Spleen (tissue), 7 donors: ENCODE data around the gene IGLL5.
"Not testable (repeated sequence)": the region's sequence is repeated elsewhere in the genome, so short reads cannot be mapped to it uniquely, and the experiment has no call there.

ENCODE experiments used
- CTCF ChIP-seq, 11 experiments: fragments of 200-600 bp in 7 of 11; fragments of 450-650 bp in 4 of 11; sonication (generic) in 4 of 11; IDR thresholded peaks in 8 of 11; conservative IDR thresholded peaks in 3 of 11; 1 replicate in 7 of 11; 2 replicates in 4 of 11; pipeline versions ENCODE4 v1.4.0 to v1.8.0; 2016 to 2021; ENCODE audit warnings: antibody characterized with exemption in 11 of 11, inconsistent platforms in 4 of 11, mild to moderate bottlenecking in 1 of 11
- POLR2A ChIP-seq, 3 donors: fragments of 450-650 bp; IDR thresholded peaks; one replicate each; pipeline ENCODE4 v1.5.1; 2017; ENCODE audit warnings: antibody characterized with exemption in 3 of 3, mild to moderate bottlenecking in 1 of 3
- POLR2AphosphoS5 ChIP-seq, 3 donors: sonication (generic); formaldehyde crosslinking; IDR thresholded peaks; one replicate each; pipeline ENCODE4 v1.5.1; 2017; ENCODE audit warnings: antibody characterized with exemption in 3 of 3
- donor health status: DM: no; HTN: no; CAD: no; lungs with moderate emphysema.
- donor health status: DM: no; HTN: no; CAD: no.
- donor health status: DM: no; HTN: no; CAD: no.

GRCh38 chr22:22898411-22898950 is 10.9 kb downstream of the IGLL5 start:
- TF ChIP-seq CTCF (IDR thresholded peaks at IDR 0.05 in 8 of 11, conservative IDR thresholded peaks at IDR 0.05 in 3 of 11); POLR2AphosphoS5 (IDR thresholded peaks at IDR 0.05); POLR2A (IDR thresholded peaks at IDR 0.05): not testable (repeated sequence)
